ENCODE results near the gene FBH1.
"Not testable (repeated sequence)": the region's sequence is repeated elsewhere in the genome, so short reads cannot be mapped to it uniquely, and the experiment has no call there.

DNA sequence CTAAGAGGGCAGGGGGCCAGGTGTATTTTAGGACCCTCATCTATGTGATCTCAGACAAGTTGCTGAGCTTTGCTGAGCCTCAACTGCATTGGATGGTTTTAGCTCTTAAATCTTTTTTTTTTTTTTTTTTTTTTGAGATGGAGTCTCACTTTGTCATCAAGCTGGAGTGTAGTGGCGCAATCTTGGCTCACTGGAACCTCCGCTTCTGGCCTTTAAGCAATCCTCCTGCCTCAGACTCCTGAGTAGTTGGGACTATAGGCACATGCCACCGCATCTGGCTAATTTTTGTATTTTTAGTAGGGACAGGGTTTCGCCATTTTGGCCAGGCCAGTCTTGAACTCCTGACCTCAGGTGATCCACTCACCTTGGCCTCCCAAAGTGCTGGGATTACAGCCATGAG lies 43.4 kb upstream of the FBH1 start:
- TF ChIP-seq POLR2A, CTCF (IDR thresholded peaks at IDR 0.05): not testable (repeated sequence)

All from right lobe of liver (tissue), 4 donors.